Measurements from ENCODE around the gene HELZ2.
"Not testable (repeated sequence)": the region's sequence is repeated elsewhere in the genome, so short reads cannot be mapped to it uniquely, and the experiment has no call there.

The HELZ2 gene

DNA sequence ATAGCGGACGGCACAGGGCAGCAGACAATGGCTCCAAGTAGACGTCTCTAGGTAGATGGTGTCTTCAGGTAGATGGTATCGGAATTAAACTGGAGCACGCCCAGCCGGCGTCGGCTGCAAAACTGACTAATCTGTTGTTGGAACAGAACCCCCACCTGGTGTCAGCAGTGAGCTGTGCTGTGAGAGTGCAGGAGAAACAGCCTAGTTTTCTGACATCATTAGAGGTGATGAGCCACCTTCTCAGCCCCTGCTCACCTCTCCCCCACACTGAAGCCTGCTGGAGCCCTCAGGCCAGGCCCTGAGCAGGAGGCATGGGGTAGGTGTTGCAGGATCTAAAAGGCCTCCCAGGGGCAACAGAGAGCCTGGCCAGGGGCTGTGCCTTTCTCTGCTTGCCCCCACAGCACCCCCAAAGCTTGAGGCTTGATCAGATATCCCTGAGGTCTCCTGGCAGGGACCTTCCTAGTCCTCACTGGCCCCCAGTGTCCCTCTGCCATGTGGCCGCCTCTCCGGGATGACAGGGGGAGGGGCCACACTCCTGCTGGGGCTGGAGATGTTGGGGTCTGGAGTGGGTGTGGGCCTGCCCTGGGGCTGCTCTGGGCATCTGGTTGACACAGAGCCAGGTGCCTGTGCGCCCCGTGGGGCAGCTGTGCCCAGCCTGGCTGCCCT, 6.9 kb upstream of the HELZ2 start:
- DNase-seq (ENCODE audit: low read depth, low spot score), result peak; percentile 17

DNA sequence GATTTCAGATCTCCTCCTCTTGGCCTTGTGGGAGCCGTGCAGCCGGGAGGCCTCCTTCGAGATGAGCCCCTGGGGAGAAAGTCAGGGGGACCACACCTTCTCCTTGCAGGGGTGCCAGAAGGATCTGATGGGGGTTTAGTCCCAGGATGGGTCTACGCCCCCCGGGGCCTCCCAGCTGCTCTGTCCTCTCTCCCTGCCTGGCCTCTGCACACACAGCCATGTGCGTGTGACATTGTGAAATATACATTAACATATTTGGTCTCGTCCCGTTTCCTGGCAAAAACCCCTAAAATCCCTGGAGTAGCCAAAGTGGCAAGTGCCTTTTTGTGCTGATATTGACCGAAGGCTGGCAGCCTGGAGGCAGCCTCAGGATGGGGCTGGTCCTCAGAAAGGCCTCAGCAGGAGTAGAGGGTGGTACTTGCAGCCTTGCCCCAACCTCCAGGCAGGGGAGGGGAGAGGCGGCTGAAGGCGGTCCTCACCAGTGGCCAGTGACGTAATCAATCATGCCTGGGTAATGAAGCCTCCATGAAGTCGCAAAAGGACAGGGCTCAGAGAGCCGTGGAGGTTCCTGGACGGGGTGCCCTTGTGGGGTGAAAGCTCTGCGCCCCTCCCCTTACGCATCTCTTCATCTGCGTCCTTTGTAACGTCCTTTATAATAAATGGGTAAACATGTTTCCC, 5.1 kb upstream of the HELZ2 start:
- no peak for DNase-seq (ENCODE audit: low read depth, low spot score)

DNA sequence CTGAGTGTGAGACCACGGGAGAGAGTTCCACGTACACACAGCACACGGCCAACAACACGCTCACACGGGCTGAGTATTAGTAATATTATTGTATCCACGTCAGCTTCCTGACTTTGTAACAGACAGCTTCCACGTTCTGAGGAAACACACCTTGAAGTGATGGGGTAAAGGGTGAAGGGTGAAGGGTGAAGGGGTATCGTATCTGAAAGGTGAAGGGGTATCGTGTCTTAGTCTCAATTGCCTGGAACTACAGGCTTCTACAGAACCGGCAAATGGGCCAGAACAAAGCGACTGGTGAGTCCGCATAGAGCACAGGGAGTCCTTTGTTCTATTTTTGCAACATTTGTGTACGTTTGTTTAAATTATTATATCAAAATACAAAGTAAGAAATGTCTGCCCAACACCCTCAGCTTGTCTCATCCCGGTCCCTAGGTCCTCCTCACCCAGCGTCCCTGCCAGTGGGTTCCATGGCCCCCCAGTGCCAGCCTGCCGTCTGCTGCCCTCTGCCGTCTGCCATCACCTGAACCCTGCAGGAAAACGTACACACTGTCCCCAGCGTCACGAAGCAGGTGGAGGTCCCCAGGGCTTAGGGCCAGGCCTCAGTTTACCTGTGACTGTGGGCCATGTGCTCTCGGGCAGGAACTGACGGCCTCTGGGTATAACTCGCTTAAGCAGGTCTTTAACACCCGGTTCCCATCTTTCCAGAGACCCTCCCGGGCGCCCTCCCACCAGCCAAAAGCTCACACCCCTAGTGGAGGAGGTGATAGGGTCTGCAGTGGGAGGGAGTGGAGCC, 4.4 kb upstream of the HELZ2 start:
- no peak for DNase-seq (ENCODE audit: low read depth, low spot score)

DNA sequence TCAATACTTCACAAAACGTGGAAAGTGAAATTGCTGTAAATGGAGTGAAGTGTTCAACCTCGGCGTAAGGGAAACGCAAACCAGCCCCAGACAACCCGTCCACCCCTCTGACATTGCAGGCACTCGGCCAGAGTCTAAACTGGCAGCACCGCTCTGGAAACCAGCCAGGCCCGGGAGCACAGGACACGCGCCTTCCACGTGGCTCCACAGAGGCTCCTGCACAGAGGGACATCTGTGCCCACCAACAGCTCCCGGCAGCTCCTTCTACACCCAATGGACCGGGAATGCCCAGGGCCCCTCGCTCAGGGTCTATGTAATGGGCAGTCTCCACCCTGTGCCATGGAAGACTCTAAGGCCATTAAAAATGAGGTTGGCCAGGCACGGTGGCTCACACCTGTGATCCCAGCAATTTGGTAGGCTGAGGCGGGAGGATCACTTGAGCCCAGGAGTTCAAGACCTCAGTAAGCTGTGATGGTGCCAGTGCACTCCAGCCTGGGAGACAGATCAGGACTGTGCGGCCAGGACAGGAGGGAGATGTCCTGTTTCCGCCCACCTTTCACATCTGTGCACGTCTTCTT, 3.4 kb upstream of the HELZ2 start:
- DNase-seq (ENCODE audit: low read depth, low spot score), result no peak

DNA sequence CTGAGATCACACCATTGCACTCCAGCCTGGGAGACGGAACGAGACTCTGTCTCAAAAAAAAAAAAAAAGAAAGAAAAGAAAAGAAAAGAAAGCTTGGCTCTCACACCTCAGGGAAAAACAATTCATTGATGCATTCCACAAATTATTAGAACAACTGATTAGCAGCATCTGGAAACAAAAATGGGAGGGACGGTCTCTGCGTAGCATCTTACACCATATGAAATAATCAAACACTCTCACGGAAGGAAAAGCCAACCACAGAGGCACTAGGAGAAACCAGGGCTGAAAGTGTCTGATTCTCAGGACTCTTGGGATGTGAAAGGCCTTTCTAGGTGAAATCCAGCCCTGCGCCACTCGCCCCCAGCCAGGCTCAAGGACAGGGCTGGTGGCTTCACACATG, 2.3 kb upstream of the HELZ2 start:
- no peak for DNase-seq (ENCODE audit: low read depth, low spot score)

DNA sequence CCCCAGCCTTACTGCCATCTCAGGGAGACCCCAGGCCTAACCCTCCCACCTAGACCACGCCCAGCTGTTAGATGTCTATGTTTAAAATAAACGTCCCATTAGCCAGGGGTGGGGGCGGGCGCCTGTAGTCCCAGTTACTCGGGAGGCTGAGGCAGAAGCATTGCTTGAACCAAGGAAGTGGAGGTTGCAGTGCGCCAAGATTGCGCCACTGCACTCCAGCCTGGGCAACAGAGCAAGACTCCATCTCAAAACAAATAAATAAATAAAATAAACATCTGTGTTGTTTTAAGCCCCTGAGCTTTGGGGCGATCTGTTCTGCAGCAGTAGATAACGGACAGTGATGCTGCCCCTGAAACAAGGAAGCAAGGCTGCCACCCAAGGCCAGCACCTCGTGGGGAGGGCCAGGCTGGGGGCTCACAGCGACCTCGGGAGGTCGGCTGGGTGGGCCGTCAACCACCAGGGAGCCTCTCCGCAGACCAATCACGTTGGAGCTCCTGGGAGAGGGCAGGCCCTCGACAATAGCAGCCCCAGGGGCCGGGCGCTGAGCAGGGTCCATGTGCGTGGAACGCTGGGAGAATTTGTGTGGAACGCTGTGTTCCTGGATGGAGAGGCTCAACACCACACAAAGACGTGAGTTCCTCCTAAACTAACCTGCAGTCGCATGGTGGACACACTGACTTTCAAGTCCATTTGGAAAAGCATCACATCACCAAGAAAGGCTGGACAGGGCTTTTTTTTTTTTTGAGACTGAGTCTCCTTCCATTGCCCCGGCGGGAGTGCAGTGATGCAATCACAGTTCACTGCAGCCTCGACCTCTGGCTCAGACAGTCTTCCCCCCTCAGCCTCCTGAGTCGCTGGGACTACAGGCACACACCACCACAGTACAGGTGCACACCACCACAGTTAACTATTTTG, 1.0 kb upstream of the HELZ2 start:
- DNase-seq (ENCODE audit: low read depth, low spot score), result no peak

DNA sequence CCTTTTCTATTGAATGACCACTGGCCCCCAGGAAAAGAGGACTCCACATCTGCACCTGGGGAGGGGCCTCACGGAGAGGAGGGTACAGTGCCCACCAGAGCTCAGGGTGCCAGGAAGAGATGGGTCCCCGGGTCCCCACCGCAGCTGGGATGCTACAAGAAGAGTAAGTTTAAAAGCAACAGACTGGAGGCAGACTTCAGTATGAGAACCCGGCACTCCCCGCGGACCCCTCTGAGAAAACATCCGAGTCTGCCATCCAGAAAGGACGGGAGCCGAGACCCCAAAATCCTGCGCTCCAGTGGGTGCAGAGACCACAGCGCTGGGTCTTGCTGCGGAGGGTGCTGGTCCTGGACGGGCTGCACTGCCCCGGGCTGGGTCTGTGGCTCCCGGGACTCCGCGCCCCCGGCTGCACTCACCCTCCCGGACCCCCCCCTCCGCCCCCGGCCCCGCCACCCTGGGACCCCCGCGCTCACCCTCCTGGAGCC, 350 bp downstream of the HELZ2 start:
- DNase-seq (ENCODE audit: low read depth, low spot score), result no peak

DNA sequence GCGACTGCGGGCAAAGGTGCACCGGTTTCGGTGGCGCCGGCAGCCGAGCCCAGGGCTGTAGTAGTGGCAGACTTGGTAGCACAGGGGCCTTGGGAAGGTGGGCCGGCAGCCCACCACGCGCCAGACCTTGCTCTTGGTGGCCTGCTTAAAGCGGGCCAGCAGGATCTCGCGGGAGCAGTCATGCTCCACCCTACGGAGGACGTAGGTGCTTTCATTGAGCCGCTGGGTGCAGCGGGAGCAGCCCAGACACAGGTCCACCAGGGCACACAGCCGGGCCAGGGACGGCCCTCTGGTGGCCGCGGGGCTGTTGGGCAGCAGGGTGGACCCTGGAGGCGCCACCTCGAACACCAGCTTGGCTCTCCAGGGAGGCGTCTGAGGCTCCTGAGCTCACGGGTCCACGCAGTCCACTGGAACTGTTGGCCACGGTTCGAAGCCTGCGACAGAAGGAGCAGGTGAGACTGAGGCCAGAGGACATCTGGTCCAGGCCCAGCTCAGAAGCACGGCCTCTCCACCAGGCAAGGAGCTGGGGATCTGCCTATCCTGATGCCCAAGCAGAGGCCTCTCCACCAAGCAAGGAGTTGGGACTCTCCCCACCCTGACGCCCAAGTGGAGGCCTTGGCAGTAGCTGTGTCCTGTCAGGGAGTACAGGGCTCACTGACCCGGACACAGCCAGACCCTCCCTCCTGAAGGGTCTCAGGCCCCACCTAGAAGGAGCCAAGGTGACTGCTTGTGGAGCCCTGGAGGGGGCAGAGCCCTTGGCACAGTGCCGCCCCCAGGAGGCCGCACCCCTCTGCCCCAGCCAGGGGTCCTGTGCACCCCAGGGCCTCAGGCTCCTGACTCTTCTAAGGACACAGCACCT, 1.0 kb downstream of the HELZ2 start:
- no peak for DNase-seq (ENCODE audit: low read depth, low spot score)

DNA sequence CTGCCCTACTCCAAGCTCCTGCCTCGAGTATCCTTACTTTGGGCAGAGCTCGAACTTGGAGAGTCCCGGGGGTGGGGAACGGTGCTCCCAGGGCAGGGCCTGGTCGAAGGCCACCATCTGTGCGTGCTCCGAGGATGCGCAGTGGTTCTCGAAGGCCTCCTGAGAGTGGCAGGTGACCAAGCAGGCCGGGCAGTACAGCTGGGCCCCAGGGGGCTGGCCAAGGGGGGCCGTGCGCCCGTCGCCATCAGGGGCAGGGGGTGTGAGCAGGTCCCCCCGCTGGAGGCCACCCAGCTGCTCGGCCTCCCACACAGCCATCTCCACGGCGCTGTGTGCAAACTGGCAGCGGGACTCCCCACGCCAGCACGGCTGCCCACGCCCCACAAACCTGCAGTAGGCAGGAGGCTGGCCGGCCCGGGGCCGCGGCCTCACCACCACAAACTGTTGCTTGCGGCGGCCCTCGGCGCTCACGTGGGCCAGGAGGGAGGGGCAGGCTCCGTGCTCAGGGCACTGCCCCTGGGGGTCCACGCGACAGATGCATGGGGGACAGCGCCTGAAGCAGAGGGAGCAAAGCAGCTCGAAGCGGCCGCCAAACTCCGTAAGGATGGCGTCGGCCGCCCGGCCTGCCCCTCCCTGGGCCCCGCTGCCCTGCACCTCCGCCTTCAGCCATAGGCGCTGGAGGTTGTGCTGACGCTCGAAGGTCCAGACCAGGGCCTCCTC, 1.8 kb downstream of the HELZ2 start:
- no peak for DNase-seq (ENCODE audit: low read depth, low spot score)

DNA sequence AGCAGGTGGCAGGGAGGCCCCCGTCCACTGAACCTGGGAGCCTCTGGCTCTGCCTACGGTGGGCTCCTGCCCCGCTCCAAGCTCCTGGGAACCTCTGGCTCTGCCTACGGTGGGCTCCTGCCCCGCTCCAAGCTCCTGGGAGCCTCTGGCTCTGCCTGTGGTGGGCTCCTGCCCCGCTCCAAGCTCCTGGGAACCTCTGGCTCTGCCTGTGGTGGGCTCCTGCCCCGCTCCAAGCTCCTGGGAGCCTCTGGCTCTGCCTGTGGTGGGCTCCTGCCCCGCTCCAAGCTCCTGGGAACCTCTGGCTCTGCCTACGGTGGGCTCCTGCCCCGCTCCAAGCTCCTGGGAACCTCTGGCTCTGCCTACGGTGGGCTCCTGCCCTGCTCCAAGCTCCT, 3.0 kb downstream of the HELZ2 start:
- DNase-seq (ENCODE audit: low read depth, low spot score), result not testable (repeated sequence)

DNA sequence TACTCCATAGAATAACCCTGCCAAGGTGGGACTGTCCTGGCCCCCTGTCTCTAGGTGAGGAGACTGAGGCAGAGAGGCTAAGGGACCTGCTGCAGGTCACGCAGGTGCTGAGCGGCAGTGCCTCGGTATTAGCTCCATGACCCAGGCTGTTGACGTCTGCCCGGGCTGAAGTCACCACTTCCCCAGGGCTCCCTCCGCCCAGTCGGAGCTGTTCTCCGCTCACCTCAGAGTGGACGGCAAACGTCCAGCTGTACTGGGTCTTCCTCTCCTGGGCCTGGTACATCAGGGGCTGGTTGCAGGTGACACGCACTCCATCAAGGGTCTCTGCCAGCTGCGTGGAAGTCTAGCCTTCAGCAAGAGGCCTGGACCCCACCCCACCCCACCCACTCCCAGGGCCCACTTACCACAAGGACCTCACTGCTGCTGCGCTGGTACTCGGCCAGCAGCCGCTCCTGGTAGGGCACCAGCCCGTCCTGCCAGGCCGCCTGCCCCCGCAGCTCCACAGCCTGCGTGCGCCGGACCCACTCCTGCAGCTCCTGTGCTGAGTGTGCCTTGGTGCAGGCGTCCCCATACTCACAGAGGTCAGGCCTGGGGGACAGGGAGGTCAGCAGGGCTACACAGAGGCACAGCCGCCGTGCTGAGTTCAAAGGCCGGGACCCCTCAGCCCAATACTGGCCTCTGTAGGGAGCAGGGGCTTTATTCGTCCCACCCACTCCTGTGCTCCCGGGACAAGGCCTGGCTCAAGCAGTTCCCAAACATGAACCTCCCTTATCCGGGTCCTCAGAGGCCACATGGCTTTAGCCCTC, 3.6 kb downstream of the HELZ2 start:
- DNase-seq (ENCODE audit: low read depth, low spot score), result no peak

DNA sequence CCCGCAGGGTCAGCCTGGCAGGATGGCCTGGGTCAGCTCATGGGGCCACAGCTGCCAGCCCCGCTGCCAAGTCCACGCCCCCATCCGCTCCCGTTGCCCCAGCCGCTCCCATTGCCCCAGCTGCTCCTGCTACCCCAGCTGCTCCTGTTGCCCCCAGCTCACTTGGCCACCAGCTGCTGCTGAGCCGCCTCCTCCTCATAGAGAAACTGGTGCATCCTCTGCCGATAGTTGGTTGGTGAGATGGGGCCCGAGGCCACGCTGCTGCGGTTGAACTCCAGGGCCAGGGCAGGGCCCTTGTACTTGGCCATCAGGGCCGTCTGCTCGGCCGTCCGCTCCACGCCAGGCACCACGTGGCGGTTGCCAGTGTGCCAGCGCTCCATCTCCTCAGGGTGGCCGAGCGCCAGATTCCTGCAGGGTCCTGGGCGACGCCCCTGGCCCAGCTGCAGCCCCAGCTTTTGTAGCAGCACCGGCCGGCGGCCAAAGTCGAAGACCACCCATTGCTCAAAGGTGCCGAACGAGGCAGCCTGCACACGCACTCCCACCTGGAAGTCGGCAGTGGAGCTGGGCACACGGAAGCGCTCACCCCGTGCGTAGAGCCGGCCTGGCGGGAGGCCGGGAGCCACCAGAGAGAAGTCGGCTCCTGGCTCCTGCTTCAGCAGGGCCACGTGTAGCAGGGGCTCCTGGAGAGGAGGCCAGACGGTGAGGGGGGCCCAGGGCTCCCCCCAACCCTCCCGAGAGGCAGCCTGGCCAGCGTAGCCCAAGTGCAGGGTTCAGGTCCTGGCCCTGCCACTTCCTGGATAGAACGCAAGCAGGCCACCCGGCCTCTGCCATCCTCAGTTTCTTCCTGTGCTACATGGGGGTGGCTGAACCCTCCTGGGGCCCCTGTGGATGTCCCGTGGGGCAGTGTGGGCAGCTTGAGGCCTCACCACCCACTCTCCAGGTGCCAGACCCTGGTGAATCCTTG, 4.8 kb downstream of the HELZ2 start:
- no peak for DNase-seq (ENCODE audit: low read depth, low spot score)

DNA sequence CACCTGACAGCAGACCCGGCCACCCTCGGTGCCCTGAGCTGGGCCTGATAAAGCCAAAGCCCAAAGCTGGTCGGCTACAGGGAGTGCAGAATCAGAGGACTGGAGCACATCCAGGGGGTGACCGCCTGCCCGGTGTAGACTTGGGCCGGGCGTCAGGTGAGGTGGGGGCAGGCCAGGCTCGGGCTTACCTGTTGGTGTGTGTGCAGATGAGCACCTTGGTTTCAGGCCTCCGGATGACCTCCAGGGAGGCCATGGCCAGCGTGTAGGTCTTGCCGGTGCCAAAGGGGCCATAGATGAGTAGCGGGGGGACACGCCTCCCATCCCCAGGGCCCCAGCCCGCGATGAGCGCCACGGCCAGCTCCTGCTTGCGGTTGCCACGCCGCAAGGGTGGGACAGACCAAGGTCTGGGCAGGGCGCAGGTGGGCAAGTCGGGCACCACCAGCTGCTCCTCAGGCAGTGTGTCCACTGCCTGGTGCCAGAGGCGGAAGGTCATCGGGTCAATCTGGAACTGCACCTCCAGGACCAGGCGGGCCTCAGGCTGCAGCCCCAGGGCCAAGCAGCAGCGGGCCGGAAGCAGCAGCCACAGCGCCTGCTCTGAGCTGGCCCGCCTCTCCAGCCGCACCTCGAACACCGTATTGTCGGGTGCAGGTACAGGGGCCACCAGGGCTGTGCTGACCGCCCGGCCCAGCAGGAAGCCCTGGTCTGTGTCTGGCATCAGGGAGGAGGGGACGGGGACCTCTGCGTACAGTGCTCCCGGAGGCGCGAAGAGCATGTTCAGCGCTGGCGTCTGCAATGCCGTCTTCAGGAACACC, 5.7 kb downstream of the HELZ2 start:
- no peak for DNase-seq (ENCODE audit: low read depth, low spot score)

DNA sequence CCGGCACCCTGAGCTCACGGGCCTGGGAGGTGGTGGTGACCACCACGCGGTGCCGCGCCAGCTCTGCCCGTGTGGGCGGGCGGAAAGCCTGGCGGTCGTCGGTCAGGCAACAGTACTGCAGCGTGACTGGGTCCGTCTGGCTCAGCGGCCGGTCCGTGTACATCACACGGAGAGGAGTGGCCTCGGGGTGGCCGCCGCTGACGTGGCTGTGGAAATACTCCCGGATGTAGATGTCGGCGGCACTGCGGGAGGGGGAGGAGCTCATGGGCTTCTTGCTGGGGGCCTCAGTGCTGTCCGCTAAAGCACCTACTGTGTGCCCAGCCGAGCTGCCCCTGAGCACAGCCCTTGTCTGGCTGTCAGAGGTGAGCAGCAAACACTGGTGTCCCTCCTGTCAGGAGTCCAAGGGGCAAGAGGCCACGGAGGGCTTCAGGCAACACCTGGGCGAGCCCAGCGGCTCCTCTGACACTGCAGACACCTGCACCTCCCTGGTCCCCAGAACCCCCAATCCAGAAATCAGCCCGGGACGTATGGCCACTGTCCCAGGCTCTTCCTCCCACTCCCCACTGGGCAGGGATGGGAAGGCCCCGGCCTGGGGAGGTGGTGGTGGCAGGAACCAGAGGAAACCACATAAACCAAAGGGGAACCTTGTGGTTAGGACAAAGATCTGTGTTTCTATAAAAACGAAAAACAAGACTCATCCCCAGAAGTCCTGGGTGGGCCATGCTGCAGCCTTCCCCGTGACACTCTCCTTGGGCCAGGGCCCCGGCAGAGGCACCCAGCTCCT, 6.5 kb downstream of the HELZ2 start:
- DNase-seq (ENCODE audit: low read depth, low spot score), result no peak

DNA sequence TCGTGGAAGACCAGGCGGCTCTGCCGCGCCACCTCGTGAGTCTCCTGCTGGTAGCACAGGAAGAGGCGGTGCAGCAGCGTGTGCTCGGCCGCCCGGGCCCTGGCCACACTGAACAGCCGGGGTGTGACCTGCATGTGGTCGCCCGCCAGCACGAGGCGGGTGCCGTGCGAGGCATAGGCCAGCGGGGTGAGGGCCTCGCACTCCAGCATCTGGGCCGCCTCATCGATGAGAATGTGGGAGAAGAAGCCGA, 7.0 kb downstream of the HELZ2 start:
- no peak for DNase-seq (ENCODE audit: low read depth, low spot score)

DNA sequence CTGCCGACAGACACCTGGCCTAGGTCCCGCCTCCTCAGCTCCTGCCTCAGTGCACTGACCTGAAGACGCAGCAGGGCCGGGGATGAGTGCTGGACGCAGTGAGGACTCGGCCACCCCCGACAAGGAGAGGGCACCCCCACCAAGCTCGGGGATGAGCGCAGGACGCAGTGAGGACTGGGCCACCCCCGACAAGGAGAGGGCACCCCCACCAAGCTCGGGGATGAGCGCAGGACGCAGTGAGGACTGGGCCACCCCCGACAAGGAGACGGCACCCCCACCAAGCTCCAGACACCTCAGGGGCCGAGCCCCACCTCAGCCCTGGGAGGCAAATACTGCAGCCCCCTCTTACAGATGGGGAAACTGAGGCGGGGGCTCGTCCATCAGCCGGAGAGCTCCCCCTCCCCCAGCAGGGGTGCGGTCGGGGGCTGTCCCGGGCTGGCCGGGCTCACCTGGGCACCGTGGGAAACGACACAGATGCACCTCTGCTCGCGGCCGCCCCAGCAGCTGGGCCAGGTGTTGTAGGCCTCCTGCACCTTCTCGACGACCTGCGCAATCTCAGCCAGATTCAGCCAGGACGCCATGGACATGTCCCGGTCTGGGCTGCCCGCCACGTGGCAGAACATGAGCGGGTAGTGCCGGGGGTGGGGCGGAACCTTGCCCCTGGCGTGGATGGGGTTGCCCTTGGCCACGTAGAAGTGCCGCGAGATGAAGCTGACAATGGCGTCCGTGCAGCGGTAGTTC, 7.5 kb downstream of the HELZ2 start:
- no peak for DNase-seq (ENCODE audit: low read depth, low spot score)
